ENCODE measurements around the gene HSDL1. TPM values are rescaled to one million over a fixed set of nuclear protein-coding genes. Genes with fewer than 3 reads are reported as not detected.

HSDL1 gene
- total and polyA plus RNA-seq, 2 of the 8 experiments (the other 6 are each of a cell fraction or from before 2014, with no cell fraction given) = 25.0 to 55.7 TPM

DNA sequence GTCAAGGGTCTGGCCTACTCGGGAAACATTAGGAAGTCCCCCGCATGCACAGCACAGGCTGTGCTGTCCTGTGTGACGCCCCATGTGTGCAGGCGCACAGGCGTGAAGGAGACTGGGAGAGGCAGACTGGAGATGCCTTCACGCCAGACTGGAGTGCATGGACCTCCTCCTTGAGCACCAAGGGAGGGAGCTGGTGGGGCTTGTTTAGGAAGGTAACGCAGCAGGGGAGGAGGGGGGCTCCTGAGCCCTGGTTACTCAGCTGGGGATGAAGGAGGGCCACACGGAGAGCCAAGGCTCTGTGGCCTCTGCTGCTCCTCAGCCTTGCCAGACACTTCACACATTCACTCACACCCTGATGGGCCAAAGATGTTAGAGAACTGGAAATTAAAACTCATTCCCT is 7.7 kb downstream of the HSDL1 start:
- H3K4me3 ChIP-seq (ENCODE audit: extremely low read depth in 1 of 4, insufficient read depth in 2 of 4, low read depth in 3 of 4, low read length in 4 of 4) = no peak overlapping the region
- no peak overlapping the region for H2AFZ ChIP-seq (ENCODE audit: low read length)
- H3K79me1 ChIP-seq (ENCODE audit: low read depth, low read length) = peaks cover 15% of the 10 kb centered on the region
- 90% methylated on average over 8 of the region's 8 CpGs; no CpG with 5 or more reads in 1 of the 2 experiments for WGBS, 2 experiments (ENCODE audit: extremely low coverage in 1 of 2, insufficient coverage in 1 of 2, insufficient read length in 1 of 2, insufficient replicate concordance in 2 of 2, low coverage in 1 of 2, low lambda C conversion rate in 2 of 2, missing lambda C conversion rate in 1 of 2)
- no peak overlapping the region for H2BK120ac ChIP-seq (replicated peaks; ENCODE audit: low read depth, low read length)
- H2BK5ac ChIP-seq (ENCODE audit: low read depth, low read length) = peak overlapping the region; percentile 44
- H3K27ac ChIP-seq (ENCODE audit: low read depth, low read length) = no peak overlapping the region
- no peak overlapping the region for H3K9ac ChIP-seq (replicated peaks in 1 of 4; ENCODE audit: extremely low read depth in 1 of 4, low read depth in 3 of 4, low read length in 3 of 4)
- no peak overlapping the region for H2BK15ac ChIP-seq (ENCODE audit: low read length)
- H3K23ac ChIP-seq (ENCODE audit: insufficient read length) = no peak overlapping the region
- no peak overlapping the region for H3K56ac ChIP-seq (replicated peaks; ENCODE audit: insufficient read length, low read depth, low read length)
- ChIA-PET POLR2A (ENCODE audit: partially characterized antibody) (interaction anchor here (1.4 kb wide), 1 partner anchor 20 kb away, joined by 4 read pairs; the partner anchor contains the start of gene MBTPS1), CTCF (ENCODE audit: partially characterized antibody) (interaction anchor here (0.6 to 3.8 kb wide), 7 partner anchors 17 to 53 kb away, joined by 3 to 18 read pairs (median 5); partner anchors contain the start of gene MBTPS1)
- H4K5ac ChIP-seq (ENCODE audit: insufficient read length, low read depth, low read length) = no peak overlapping the region
- H3K36me3 ChIP-seq (ENCODE audit: control insufficient read depth in 2 of 4, insufficient read depth in 4 of 4, low read length in 3 of 4) = no peaks in the 10 kb centered on the region
- no peaks in the 10 kb centered on the region for H3K9me3 ChIP-seq (ENCODE audit: insufficient read depth in 2 of 2, low read depth in 1 of 2, low read length in 1 of 2)
- TF ChIP-seq TEAD4 (IDR thresholded peaks at IDR 0.05; ENCODE audit: low read depth, low read length) (no peak), BCL11A (IDR thresholded peaks at IDR 0.05; ENCODE audit: low read depth in 2 of 2, low read length in 2 of 2) (no peak)
- no peak overlapping the region for H2BK20ac ChIP-seq (ENCODE audit: low read length)
- H3K4ac ChIP-seq (replicated peaks; ENCODE audit: insufficient read length, low read depth, low read length) = no peak overlapping the region
- H3K27me3 ChIP-seq (replicated peaks in 1 of 4; ENCODE audit: control insufficient read depth in 3 of 4, extremely low read depth in 1 of 4, insufficient read depth in 3 of 4, low read length in 3 of 4) = no peaks in the 10 kb centered on the region
- H3K4me1 ChIP-seq (replicated peaks in 1 of 4; ENCODE audit: control insufficient read depth in 3 of 4, insufficient read depth in 4 of 4, low read length in 3 of 4) = peaks cover 11 to 25% (median 20%) of the 10 kb centered on the region in 4 experiments
- DNase-seq (ENCODE audit: low read depth in 1 of 2, low spot score in 2 of 2) = no peak
- no peak overlapping the region for H3K4me2 ChIP-seq (ENCODE audit: insufficient read depth in 1 of 2, low read depth in 2 of 2, low read length in 2 of 2)
- H3K18ac ChIP-seq (ENCODE audit: extremely low read depth, low read length) = peak overlapping the region; percentile 13; the same call in 1 of the 2 replicates
- H4K20me1 ChIP-seq (replicated peaks in 1 of 2; ENCODE audit: control insufficient read depth in 1 of 2, insufficient read depth in 2 of 2, low read length in 2 of 2) = peaks cover 3 to 15% of the 10 kb centered on the region in 2 experiments
- no peak for FAIRE-seq
- no peak overlapping the region for H4K91ac ChIP-seq (replicated peaks; ENCODE audit: insufficient read length, low read length)
- H2BK12ac ChIP-seq (ENCODE audit: low read depth, low read length) = no peak overlapping the region
- peaks cover 0 to 90% of the 10 kb centered on the region in 2 experiments; a peak in 3 of 4 replicates for H3K79me2 ChIP-seq (ENCODE audit: control insufficient read depth in 1 of 2, insufficient read depth in 2 of 2, low read length in 2 of 2)
- H2AK5ac ChIP-seq (ENCODE audit: low read depth, low read length) = no peak overlapping the region
- no peak overlapping the region for H4K8ac ChIP-seq (ENCODE audit: extremely low read depth, insufficient read depth, low read length)
- H3K14ac ChIP-seq (ENCODE audit: insufficient read length) = no peak overlapping the region
- H3K23me2 ChIP-seq (ENCODE audit: low read depth, low read length) = no peaks in the 10 kb centered on the region
